Lung (tissue), 12 donors: ENCODE measurements around the gene CCDC148. TPM values are rescaled to one million over a fixed set of nuclear protein-coding genes. Genes with fewer than 3 reads are reported as not detected.

Source experiments
- ATAC-seq: fragments of 200-7000 bp; cut with Tn5 transposase; one replicate; pipeline ENCODE4 v1.9.1; 2020; ENCODE audit warnings: moderate number of reproducible peaks; ENCODE audit not compliant: insufficient read depth, low FRiP score
- DNase-seq, 3 donors: peaks; one replicate each; pipeline ENCODE4 v3.0.0-alpha.2; 2013 to 2017
- H3K27ac ChIP-seq, 2 donors: one replicate each; pipeline ENCODE4 v1.5.1; 2013; ENCODE audit warnings: mild to moderate bottlenecking in 2 of 2, moderate library complexity in 2 of 2, control low read depth in 1 of 2, inconsistent platforms in 1 of 2, low read depth in 1 of 2, low read length in 1 of 2
- H3K27me3 ChIP-seq, 3 donors: one replicate each; pipeline ENCODE4 v1.5.1; 2013; ENCODE audit warnings: low read length in 2 of 3; ENCODE audit not compliant: control insufficient read depth in 3 of 3, insufficient read depth in 3 of 3
- H3K36me3 ChIP-seq, 4 donors: one replicate each; pipeline ENCODE4 v1.5.1; 2013; ENCODE audit warnings: low read length in 4 of 4, mild to moderate bottlenecking in 1 of 4, moderate library complexity in 1 of 4; ENCODE audit not compliant: control insufficient read depth in 4 of 4, insufficient read depth in 4 of 4
- H3K4me1 ChIP-seq, 5 donors: one replicate each; pipeline ENCODE4 v1.5.1; 2013; ENCODE audit warnings: low read length in 5 of 5, mild to moderate bottlenecking in 2 of 5, moderate library complexity in 1 of 5; ENCODE audit not compliant: control insufficient read depth in 5 of 5, insufficient read depth in 5 of 5
- H3K4me3 ChIP-seq: one replicate; pipeline ENCODE4 v1.5.1; 2013; ENCODE audit warnings: mild to moderate bottlenecking, control low read depth, moderate library complexity
- H3K9ac ChIP-seq, 2 donors: one replicate each; pipeline ENCODE4 v1.5.1; 2013; ENCODE audit warnings: low read length in 2 of 2, control low read depth in 1 of 2; ENCODE audit not compliant: insufficient read depth in 1 of 2
- H3K9me3 ChIP-seq, 4 donors: one replicate each; pipeline ENCODE4 v1.5.1; 2013; ENCODE audit warnings: low read length in 3 of 4, mild to moderate bottlenecking in 1 of 4, moderate library complexity in 1 of 4; ENCODE audit not compliant: control insufficient read depth in 4 of 4, insufficient read depth in 3 of 4
- CTCF ChIP-seq: IDR thresholded peaks from 2 replicates; pipeline ENCODE4 v1.5.1; 2012; ENCODE audit warnings: mild to moderate bottlenecking; ENCODE audit errors: control extremely low read depth, extremely low read depth
- WGBS, 2 donors: extraction: QIAGEN DNeasy Blood & Tissue Kit; methylation state at CpG; one replicate each; pipeline ENCODE4 v1.1.7; 2013; 5-methylcytosine and 5-hydroxymethylcytosine counted together
- polyA plus RNA-seq, 2 donors: library from polyadenylated mRNA; stranded (reverse); fragments of 200-250 nt; gene quantifications; one replicate each; pipeline ENCODE4 v1.2.1, GENCODE V29; 2013
- total RNA-seq, 2 donors: library from RNA; depleted of rRNA in 1 of 2; stranded (reverse); fragments of >200 nt in 1 of 2; gene quantifications; one replicate each; pipeline ENCODE4 v1.2.1, GENCODE V29; 2014 to 2021
- donor health status: control.
- donor health status: control.
- donor health status: Bipolar disorder and iron deficiency.
- donor health status: healthy.
- donor health status: DM: yes; HTN: yes; CAD: no.

CCDC148 gene
- total and polyA plus RNA-seq, 4 donors = 0.61 to 8.6 (median 2.5) TPM

DNA sequence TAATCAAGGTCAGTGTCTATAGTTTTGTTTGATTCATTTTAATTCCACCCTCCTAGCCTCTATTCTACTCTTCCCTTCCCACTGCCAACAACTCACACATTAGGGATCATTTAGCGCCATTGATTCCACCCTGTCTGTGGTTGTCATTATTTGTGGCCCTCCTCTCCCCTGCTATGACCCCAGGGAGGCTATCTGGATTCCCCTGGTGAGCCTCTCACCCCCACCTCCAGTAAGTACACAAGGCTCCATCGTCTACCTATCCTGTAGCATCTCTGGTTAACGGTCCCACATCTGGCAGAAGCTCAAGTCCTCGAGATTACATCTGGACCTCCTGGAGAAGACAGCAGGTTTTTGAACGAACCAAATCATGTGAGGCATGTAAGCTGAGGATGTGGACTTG is 327.5 kb downstream of the CCDC148 start:
- WGBS, 2 donors = 83 to 92% methylated on average over 5 of the region's 5 CpGs
- no peak overlapping the region for H3K9ac ChIP-seq
- peaks cover 0 to 2% (median 0%) of the 10 kb centered on the region in 5 donors for H3K4me1 ChIP-seq
- H3K4me3 ChIP-seq = no peak overlapping the region
- H3K9me3 ChIP-seq = no peaks in the 10 kb centered on the region
- ATAC-seq (no peak), DNase-seq (no peak)
- H3K36me3 ChIP-seq = no peaks in the 10 kb centered on the region
- H3K27me3 ChIP-seq = no peaks in the 10 kb centered on the region
- no peak for TF ChIP-seq CTCF
- H3K27ac ChIP-seq = no peak overlapping the region

GRCh38 chr2:158128168-158128973 is 328.2 kb downstream of the CCDC148 start:
- no peaks in the 10 kb centered on the region for H3K36me3 ChIP-seq
- no peak for ATAC-seq
- H3K4me3 ChIP-seq = no peak overlapping the region
- no peak overlapping the region for H3K27ac ChIP-seq
- DNase-seq = no peak
- 69 to 90% methylated on average over 2 of the region's 2 CpGs for WGBS, 2 donors
- H3K9ac ChIP-seq = no peak overlapping the region
- TF ChIP-seq CTCF = no peak
- no peaks in the 10 kb centered on the region for H3K27me3 ChIP-seq
- H3K9me3 ChIP-seq = no peaks in the 10 kb centered on the region
- H3K4me1 ChIP-seq = peaks cover 0 to 2% (median 0%) of the 10 kb centered on the region in 5 donors

DNA sequence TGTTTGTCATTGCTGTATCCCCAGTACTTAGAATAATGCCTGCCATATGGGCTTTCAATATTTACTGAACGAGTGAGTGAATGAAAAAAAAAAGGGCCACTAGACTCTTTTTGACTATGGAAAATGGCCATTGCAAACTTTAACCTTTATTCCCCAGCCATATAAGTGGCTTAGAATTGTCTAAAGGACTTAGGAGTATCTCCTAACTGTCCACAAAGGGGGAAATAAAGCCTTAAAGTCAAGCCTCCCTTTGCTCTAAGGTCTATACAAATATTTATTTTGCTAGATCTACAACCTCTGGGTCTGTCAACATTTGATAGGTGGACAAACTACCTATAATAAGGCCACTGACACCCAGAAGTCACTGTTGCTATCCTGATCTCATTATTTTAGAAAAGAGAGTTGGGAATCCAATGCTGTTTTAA is 329.2 kb downstream of the CCDC148 start:
- ATAC-seq (no peak), DNase-seq (no peak)
- no peak overlapping the region for H3K9ac ChIP-seq
- no peaks in the 10 kb centered on the region for H3K27me3 ChIP-seq
- no peaks in the 10 kb centered on the region for H3K9me3 ChIP-seq
- H3K36me3 ChIP-seq = no peaks in the 10 kb centered on the region
- H3K27ac ChIP-seq = no peak overlapping the region
- WGBS, 2 donors = 57 to 86% methylated on average over 1 of the region's 1 CpG
- TF ChIP-seq CTCF = no peak
- peaks cover 0 to 2% (median 0%) of the 10 kb centered on the region in 5 donors for H3K4me1 ChIP-seq
- no peak overlapping the region for H3K4me3 ChIP-seq
